Measurements from ENCODE around the gene DFFA. TPM values are rescaled to one million over a fixed set of nuclear protein-coding genes. Genes with fewer than 3 reads are reported as not detected.

The DFFA gene
- polyA plus RNA-seq, 1 of the 3 experiments (the other 2 are of a cell fraction): 42.3 TPM

DNA sequence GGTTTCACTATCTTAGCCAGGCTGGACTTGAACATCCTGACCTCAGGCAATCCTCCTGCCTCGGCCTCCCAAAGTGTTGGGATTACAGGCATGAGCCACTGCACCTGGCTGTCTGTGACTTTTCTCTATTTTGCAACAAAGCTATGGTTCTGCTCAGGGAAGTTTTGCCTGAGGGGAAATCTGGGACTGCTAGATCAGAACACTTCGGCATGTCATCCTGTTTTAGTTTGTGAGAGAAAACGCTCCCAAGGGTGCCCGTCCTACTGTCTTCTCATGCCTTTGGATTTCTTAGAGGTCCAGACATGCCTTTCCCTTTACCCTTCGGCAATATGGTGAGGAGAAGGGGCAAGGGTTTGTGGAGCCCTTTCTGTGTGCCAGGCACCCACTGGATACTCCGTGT, 28.1 kb downstream of the DFFA start (continued):
- TF ChIP-seq, protein P1, sequence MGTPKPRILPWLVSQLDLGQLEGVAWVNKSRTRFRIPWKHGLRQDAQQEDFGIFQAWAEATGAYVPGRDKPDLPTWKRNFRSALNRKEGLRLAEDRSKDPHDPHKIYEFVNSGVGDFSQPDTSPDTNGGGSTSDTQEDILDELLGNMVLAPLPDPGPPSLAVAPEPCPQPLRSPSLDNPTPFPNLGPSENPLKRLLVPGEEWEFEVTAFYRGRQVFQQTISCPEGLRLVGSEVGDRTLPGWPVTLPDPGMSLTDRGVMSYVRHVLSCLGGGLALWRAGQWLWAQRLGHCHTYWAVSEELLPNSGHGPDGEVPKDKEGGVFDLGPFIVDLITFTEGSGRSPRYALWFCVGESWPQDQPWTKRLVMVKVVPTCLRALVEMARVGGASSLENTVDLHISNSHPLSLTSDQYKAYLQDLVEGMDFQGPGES (IDR thresholded peaks at IDR 0.05; ENCODE audit: low read depth, low read length): no peak
- TF ChIP-seq ELF1 (IDR thresholded peaks at IDR 0.05) (no peak), SIN3A (IDR thresholded peaks at IDR 0.05; ENCODE audit: borderline replicate concordance, low read depth, low read length) (no peak), RFX5 (IDR thresholded peaks at IDR 0.05; ENCODE audit: low read length) (no peak), POLR2AphosphoS5 (IDR thresholded peaks at IDR 0.05; ENCODE audit: low read depth, low read length) (no peak)

GRCh38 chr1:10440794-10441193, 31.5 kb downstream of the DFFA start:
- no peaks in the 10 kb centered on the region for H3K9me2 ChIP-seq
- no peak overlapping the region for H3K4me3 ChIP-seq (ENCODE audit: low read depth in 2 of 2, low read length in 1 of 2)
- CTCF ChIA-PET: interaction anchor here (1.5 kb wide), 1 partner anchor 9 kb away, joined by 4 read pairs; no protein-coding TSS in a partner anchor
- H3K36me3 ChIP-seq (replicated peaks in 1 of 2; ENCODE audit: control insufficient read depth in 1 of 2, insufficient read depth in 2 of 2, low read length in 1 of 2): peaks cover 0 to 5% of the 10 kb centered on the region in 2 experiments
- H4K20me1 ChIP-seq (ENCODE audit: insufficient read depth): no peaks in the 10 kb centered on the region
- POLR2A ChIA-PET: no interaction called here
- no peaks in the 10 kb centered on the region for H3K79me2 ChIP-seq (ENCODE audit: insufficient read depth)
- no peak for DNase-seq
- TF ChIP-seq EZH2phosphoT487 (IDR thresholded peaks at IDR 0.05; ENCODE audit: borderline replicate concordance, low read depth): no peak
- TF ChIP-seq USF1 (IDR thresholded peaks at IDR 0.05; ENCODE audit: borderline replicate concordance, low read depth): no peak
- TF ChIP-seq MXI1 (IDR thresholded peaks at IDR 0.05; ENCODE audit: low read depth, low read length): no peak
- TF ChIP-seq GATA2 (CRISPR knock-in tag; IDR thresholded peaks at IDR 0.05): no peak
- TF ChIP-seq MEF2A (IDR thresholded peaks at IDR 0.05; ENCODE audit: borderline replicate concordance, low read depth): no peak
- TF ChIP-seq RXRA (IDR thresholded peaks at IDR 0.05; ENCODE audit: borderline replicate concordance, low read depth): no peak
- no peak for TF ChIP-seq NRF1 (IDR thresholded peaks at IDR 0.05; ENCODE audit: low read depth, low read length)
- TF ChIP-seq TEAD4 (IDR thresholded peaks at IDR 0.05; ENCODE audit: borderline replicate concordance, insufficient read depth): no peak
- TF ChIP-seq TCF12 (IDR thresholded peaks at IDR 0.05): no peak
- no peak for TF ChIP-seq CHD2 (IDR thresholded peaks at IDR 0.05; ENCODE audit: low read length, partially characterized antibody)
- no peak for TF ChIP-seq RCOR1 (IDR thresholded peaks at IDR 0.05; ENCODE audit: low read length)
- no peak for TF ChIP-seq GABPA (IDR thresholded peaks at IDR 0.05; ENCODE audit: low read depth)
- no peaks in the 10 kb centered on the region for H3K27me3 ChIP-seq (ENCODE audit: insufficient read depth)
- peaks cover 4% of the 10 kb centered on the region for H3F3A ChIP-seq (replicated peaks; ENCODE audit: insufficient read depth)
- no peak overlapping the region for H3K27ac ChIP-seq (ENCODE audit: low read depth in 2 of 2, low read length in 1 of 2)
- H2AFZ ChIP-seq (ENCODE audit: low read depth): no peak overlapping the region
- no peaks in the 10 kb centered on the region for H3K9me3 ChIP-seq
- no peak overlapping the region for H3K4me2 ChIP-seq
- WGBS (ENCODE audit: low lambda C conversion rate): 97% methylated on average over 5 of the region's 5 CpGs
- H3K9ac ChIP-seq: no peak overlapping the region
- H3K4me1 ChIP-seq (ENCODE audit: control insufficient read depth in 1 of 2, insufficient read depth in 2 of 2, low read depth in 1 of 2, low read length in 1 of 2): peaks cover 0 to 5% of the 10 kb centered on the region in 2 experiments; a peak in 1 of 4 replicates

Data from SK-N-SH (cell line).